ENCODE data around the gene TBC1D17. TPM values are rescaled to one million over a fixed set of nuclear protein-coding genes. Genes with fewer than 3 reads are reported as not detected.

Gene TBC1D17
- total RNA-seq, 1 experiment from 2014 or later, result 35.1 TPM

- TF ChIP-seq EZH2 (IDR thresholded peaks at IDR 0.05; ENCODE audit: borderline replicate concordance, low read depth, low read length, poor library complexity, severe bottlenecking) (no peak), CTCF (conservative IDR thresholded peaks at IDR 0.05; ENCODE audit: low read depth, low read length) (peak; percentile 88)
- Histone ChIP-seq H3K9me3 (ENCODE audit: low read depth, low read length, poor library complexity, severe bottlenecking) (no peaks in the 10 kb centered on the region), H3K36me3 (ENCODE audit: insufficient read depth, low read length, poor library complexity, severe bottlenecking) (no peaks in the 10 kb centered on the region), H3K4me1 (ENCODE audit: insufficient read depth, low read length, poor library complexity, severe bottlenecking) (no peaks in the 10 kb centered on the region), H3K4me3 (ENCODE audit: low read depth, low read length, poor library complexity, severe bottlenecking) (peak overlapping the region; percentile 20), H3K27me3 (replicated peaks; ENCODE audit: insufficient read depth, low read depth, low read length, poor library complexity) (no peaks in the 10 kb centered on the region), H3K27ac (ENCODE audit: low read depth, low read length, poor library complexity, severe bottlenecking) (no peak overlapping the region)
- CTCF ChIA-PET, result interaction anchor here (0.9 kb wide), 1 partner anchor 18 kb away, joined by 3 read pairs; no protein-coding TSS in a partner anchor
- BruUV-seq (replicated peaks), result no TSS peak
- POLR2A ChIA-PET (ENCODE audit: low non-redundant PET), result no interaction called here
- peak; percentile 85 for DNase-seq (ENCODE audit: low spot score)
- intact Hi-C loops (cut with micrococcal nuclease; ENCODE audit: unreplicated experiment), result no loop called here
Observed at GRCh38 chr19:49889687-49890348, 12.3 kb downstream of the TBC1D17 start.

GRCh38 chr19:49890349-49891311 lies 13.1 kb downstream of the TBC1D17 start:
- H3K27ac ChIP-seq (ENCODE audit: low read depth, low read length, poor library complexity, severe bottlenecking), result no peak overlapping the region
- no peaks in the 10 kb centered on the region for H3K4me1 ChIP-seq (ENCODE audit: insufficient read depth, low read length, poor library complexity, severe bottlenecking)
- no peaks in the 10 kb centered on the region for H3K9me3 ChIP-seq (ENCODE audit: low read depth, low read length, poor library complexity, severe bottlenecking)
- TF ChIP-seq CTCF (conservative IDR thresholded peaks at IDR 0.05; ENCODE audit: low read depth, low read length), result peak; percentile 10; the same call in 1 of the 2 replicates
- no peak for TF ChIP-seq EZH2 (IDR thresholded peaks at IDR 0.05; ENCODE audit: borderline replicate concordance, low read depth, low read length, poor library complexity, severe bottlenecking)
- H3K4me3 ChIP-seq (ENCODE audit: low read depth, low read length, poor library complexity, severe bottlenecking), result peak overlapping the region; percentile 20
- DNase-seq (ENCODE audit: low spot score), result no peak
- no peaks in the 10 kb centered on the region for H3K36me3 ChIP-seq (ENCODE audit: insufficient read depth, low read length, poor library complexity, severe bottlenecking)
- ChIA-PET CTCF (interaction anchor here (0.9 kb wide), 1 partner anchor 18 kb away, joined by 3 read pairs; no protein-coding TSS in a partner anchor), POLR2A (ENCODE audit: low non-redundant PET) (no interaction called here)
- no peaks in the 10 kb centered on the region for H3K27me3 ChIP-seq (replicated peaks; ENCODE audit: insufficient read depth, low read depth, low read length, poor library complexity)
- no TSS peak for BruUV-seq (replicated peaks)
- intact Hi-C loops (cut with micrococcal nuclease; ENCODE audit: unreplicated experiment), result no loop called here

DNA sequence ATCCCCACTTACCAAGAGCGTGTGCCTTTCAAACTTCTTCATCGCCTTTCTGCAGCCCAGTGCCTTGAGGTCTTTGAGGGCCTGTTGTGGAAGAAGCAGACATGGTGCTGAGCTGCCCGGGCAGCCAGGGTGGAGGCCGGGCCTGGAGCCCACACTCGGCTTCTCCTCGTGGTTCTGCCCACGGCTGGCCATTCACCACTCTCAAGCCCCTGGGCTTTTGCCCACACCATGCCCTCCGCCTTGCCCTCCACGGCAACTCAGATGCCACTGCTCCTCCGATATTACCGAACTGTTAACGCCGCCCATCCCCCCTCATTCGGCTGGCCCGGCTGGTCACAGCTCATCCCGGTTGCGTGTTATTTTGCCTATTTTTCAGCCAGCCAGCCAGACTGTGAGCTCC lies 13.9 kb downstream of the TBC1D17 start:
- BruUV-seq (replicated peaks), result no TSS peak
- Histone ChIP-seq H3K27ac (ENCODE audit: low read depth, low read length, poor library complexity, severe bottlenecking) (no peak overlapping the region), H3K4me3 (ENCODE audit: low read depth, low read length, poor library complexity, severe bottlenecking) (no peak overlapping the region), H3K4me1 (ENCODE audit: insufficient read depth, low read length, poor library complexity, severe bottlenecking) (no peaks in the 10 kb centered on the region), H3K27me3 (replicated peaks; ENCODE audit: insufficient read depth, low read depth, low read length, poor library complexity) (no peaks in the 10 kb centered on the region), H3K9me3 (ENCODE audit: low read depth, low read length, poor library complexity, severe bottlenecking) (no peaks in the 10 kb centered on the region), H3K36me3 (ENCODE audit: insufficient read depth, low read length, poor library complexity, severe bottlenecking) (no peaks in the 10 kb centered on the region)
- DNase-seq (ENCODE audit: low spot score), result no peak
- intact Hi-C loops (cut with micrococcal nuclease; ENCODE audit: unreplicated experiment), result no loop called here
- POLR2A ChIA-PET (ENCODE audit: low non-redundant PET), result no interaction called here
- CTCF ChIA-PET, result no interaction called here
- TF ChIP-seq EZH2 (IDR thresholded peaks at IDR 0.05; ENCODE audit: borderline replicate concordance, low read depth, low read length, poor library complexity, severe bottlenecking), result no peak
- no peak for TF ChIP-seq CTCF (conservative IDR thresholded peaks at IDR 0.05; ENCODE audit: low read depth, low read length)
